Muscle of arm (tissue), 14 donors: Measurements from ENCODE around the gene LY6G6F. TPM values are rescaled to one million over a fixed set of nuclear protein-coding genes. Genes with fewer than 3 reads are reported as not detected.

Source experiments
- DNase-seq: peaks from one replicate; pipeline ENCODE4 v3.0.0-alpha.2; 2013
- long read RNA-seq, 11 donors: transcript quantifications; one replicate each; lab custom pipeline, GENCODE V29; 2026
- polyA plus RNA-seq, 12 donors: library from polyadenylated mRNA; unstranded; fragments of 120-200 nt; gene quantifications; one replicate each; pipeline ENCODE4 v1.2.1, GENCODE V29; 2013; ENCODE audit not compliant: insufficient read length in 12 of 12

LY6G6F gene
- under 1 TPM in 1 of 12 donors, not detected in 11; 0.27 TPM for polyA plus RNA-seq
- long read RNA-seq, donor 1: 0 reads
- long read RNA-seq, donor 2: 0 reads
- long read RNA-seq, donor 3: 0 reads
- long read RNA-seq, donor 4: 0 reads
- long read RNA-seq, donor 5: 0 reads
- long read RNA-seq, donor 6: 0 reads
- long read RNA-seq, donor 7: 0 reads
- long read RNA-seq, donor 8: 0 reads
- long read RNA-seq, donor 9: 0 reads
- long read RNA-seq, donor 10: 0 reads
- long read RNA-seq, donor 11: 0 reads

GRCh38 chr6:31706599-31706998 is at the start of gene LY6G6F:
LY6G6F (plus strand) TSS chr6:31706866; CDS start chr6:31706907, 41 bp downstream.
- DNase-seq: no peak

DNA sequence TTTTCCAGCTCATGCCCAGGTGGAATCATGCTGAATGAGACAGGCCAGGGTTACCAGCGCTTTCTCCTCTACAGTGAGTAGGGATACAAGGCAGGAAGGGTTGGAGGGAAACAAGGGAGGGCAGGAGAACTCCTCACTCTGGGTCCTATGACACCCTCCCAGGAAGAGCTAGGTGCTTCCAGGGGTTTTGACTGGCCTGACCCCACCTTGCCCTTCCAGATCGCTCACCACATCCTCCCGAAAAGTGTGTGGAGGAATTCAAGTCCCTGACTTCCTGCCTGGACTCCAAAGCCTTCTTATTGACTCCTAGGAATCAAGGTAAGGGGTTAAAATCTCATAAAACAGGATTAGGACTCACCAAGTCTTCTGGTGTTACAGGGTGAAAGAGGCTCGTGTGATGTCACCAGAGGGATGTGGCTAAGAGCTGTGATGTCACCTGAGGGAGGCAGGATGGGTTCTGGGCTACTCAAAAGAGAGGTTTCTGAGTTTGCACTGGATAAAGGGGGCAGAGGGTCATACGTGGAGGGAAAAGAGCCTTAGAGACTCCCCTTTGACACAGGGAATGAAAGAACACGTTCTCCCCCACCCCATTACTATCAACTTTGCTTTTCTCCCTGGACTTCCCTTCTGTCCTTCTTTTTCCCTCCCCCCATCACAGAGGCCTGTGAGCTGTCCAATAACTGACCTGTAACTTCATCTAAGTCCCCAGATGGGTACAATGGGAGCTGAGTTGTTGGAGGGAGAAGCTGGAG is 49.1 kb upstream of the LY6G6F start:
- DNase-seq: no peak

DNA sequence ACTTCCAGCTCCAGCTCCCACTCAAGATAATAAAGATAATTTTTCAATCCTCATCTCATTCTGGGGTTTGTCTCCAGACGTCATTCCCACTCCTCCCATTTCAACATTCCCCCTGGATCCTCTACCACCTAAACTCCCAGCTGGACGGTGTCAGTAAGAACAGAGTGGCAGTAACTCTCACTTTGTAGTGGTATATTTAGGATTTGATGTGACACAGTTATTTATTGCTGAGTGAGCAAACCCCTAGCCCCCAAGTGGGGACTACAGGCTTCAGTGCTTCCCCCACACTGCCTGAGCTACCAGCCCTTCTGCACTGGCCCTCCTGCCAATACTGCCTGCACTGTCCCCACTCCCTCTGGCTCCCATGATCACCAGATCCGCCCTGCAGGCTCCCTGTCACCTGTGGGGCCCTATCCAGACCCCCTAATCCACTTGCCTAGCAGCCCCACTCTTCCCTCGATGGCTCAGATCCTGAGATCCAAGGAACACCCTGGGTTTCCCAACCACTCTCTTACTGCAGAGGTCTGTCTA is 48.4 kb upstream of the LY6G6F start:
- no peak for DNase-seq

- DNase-seq: no peak
Observed at GRCh38 chr6:31658983-31659648, 47.5 kb upstream of the LY6G6F start.

- no peak for DNase-seq
Observed at GRCh38 chr6:31659649-31660380, 46.9 kb upstream of the LY6G6F start.

- DNase-seq: peak; percentile 86
Observed at GRCh38 chr6:31660381-31661261, 46.0 kb upstream of the LY6G6F start, which contains the start of gene C6orf47. C6orf47 (minus strand) TSS chr6:31660778; CDS start chr6:31659947, 831 bp downstream.

- no peak for DNase-seq
Observed at GRCh38 chr6:31661262-31662123, 45.2 kb upstream of the LY6G6F start.

GRCh38 chr6:31662124-31662723 is 44.4 kb upstream of the LY6G6F start:
- no peak for DNase-seq

DNA sequence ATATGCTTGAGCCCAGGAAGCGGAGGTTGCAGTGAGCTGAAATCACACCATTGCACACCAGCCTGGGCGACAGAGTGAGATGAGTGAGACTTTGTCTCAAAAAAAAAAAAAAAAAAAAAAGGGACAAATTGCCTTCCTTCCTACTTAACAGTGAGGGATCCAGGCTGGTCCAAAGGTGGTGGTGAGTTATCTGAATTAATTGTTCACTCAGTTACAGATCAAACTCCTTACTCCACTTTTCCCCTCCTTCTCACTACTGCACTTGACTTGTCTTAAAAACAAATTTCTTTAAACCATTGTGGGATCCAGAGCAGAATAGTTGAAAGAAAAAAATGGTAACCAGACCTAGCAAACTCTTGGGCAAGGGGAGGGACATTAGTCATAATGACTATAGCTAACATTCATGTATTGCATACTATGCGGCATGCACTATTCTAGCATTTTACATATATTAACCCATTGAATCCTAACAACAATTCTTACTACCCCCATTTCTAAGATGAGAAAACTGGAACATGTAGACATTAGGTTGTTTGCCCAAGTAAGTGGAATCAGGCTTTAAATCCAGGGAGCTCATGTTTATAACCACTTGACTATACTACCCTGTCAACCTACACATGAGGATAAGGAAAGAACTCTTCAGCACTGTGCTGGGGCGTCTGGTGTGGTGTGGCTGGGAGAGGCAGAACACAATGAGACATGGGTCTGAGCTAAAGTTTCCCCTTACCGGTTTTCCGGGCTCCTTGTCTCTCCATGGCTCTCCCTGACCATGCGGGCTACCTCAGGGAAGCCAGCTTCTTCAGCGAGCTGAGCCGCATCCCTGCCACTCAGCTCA is 43.3 kb upstream of the LY6G6F start:
- no peak for DNase-seq

DNA sequence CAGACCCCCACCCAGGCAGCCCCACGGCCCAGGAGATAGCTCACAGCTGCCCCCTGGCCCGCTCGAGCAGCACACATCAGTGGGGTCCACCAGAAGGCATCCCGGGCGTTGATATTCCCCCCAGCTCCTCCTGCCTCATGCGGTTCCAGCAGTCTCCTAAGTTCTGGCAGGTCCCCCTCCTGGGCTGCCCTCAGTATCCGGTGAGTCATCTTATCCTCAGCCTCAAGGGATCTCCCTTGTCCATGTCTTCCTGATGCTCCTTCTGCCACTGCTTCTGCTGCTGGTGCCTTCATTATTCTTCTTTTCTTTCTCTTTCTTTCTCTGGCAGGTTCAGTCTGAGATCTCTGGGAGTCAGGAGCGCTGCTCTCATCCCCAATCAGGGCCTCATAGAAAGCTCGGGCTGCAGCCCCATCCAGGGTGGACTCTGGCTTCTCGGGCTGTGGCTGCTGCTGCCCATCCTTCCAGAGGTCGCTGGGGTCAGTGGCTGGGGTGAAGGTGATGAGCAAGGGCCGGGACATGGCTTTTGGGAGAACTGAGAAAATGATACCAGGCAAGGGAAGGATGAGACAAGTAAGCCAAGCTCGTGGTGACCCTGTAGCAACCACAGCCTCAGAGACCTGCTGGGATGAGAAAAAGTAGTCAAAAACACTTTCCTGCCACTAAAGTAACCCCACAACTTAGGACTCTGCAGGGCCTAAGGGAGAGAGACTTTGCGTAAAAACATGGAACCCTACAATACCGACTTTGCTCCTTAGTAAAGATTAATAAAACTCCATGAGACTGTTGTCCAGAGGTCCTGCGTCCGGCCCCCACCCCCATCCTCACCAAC is 42.5 kb upstream of the LY6G6F start:
- no peak for DNase-seq

GRCh38 chr6:31664790-31665500 is 41.7 kb upstream of the LY6G6F start, which contains the start of gene GPANK1:
GPANK1 (minus strand) TSS chr6:31664997; CDS start chr6:31664478, 519 bp downstream.
- peak; percentile 98 for DNase-seq

DNA sequence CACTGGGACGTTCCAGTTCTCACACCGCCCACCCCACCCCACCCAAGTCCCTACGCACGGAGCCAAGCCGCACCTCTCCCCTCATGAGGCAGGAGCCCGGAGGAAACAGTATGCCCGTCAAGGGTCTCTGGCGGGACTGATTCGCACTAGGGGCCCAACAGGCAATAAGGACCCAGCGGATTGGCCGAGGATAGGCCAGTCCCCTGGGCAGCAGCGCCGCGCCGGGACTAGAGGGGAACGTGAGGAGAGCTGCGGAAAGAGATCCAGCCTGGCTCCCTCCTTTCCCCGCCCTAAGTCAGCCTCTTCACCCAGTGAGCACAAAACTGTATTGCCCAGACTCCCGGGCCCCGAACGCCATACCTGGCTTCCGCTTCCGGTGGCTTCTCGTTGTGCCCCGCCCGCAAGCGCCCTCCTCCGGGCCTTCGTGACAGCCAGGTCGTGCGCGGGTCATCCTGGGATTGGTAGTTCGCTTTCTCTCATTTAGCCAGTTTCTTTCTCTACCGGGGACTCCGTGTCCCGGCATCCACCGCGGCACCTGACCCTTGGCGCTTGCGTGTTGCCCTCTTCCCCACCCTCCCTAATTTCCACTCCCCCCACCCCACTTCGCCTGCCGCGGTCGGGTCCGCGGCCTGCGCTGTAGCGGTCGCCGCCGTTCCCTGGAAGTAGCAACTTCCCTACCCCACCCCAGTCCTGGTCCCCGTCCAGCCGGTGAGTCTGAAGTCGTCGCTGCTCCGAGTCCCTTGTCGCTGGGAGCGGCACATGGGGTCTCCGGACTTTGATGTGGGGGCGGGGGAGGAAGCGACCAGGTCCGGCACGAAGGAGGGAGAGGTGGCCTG is 40.9 kb upstream of the LY6G6F start, which contains the start of gene CSNK2B:
TSS of gene CSNK2B (plus strand) at position 580 of the 836 bp plus-strand sequence. CDS start 752 bp downstream, outside the sequence.
- DNase-seq: peak; percentile 99

GRCh38 chr6:31666337-31666965 is 40.2 kb upstream of the LY6G6F start:
- DNase-seq: no peak

GRCh38 chr6:31669676-31670075 is 37.0 kb upstream of the LY6G6F start, which contains the start of gene LY6G5B:
LY6G5B (plus strand) TSS chr6:31669976; CDS start chr6:31670951, 975 bp downstream.
- DNase-seq: no peak
